Smooth muscle cell (in vitro differentiated cells): ENCODE data around the gene CCDC178. TPM values are rescaled to one million over a fixed set of nuclear protein-coding genes. Genes with fewer than 3 reads are reported as not detected.

Experiments used
- DNase-seq: peaks from one replicate; lab custom pipeline; 2025; ENCODE audit not compliant: unreplicated experiment; lab: John Stamatoyannopoulos, UW
- H2AFZ ChIP-seq: fragments of 200-600 bp; sonication (generic); 2 replicates; pipeline ENCODE4 v1.6.0; 2016; ENCODE audit warnings: antibody characterized with exemption, low read depth, mild to moderate bottlenecking
- H3F3A ChIP-seq: fragments of 200-600 bp; sonication (generic); 2 replicates; pipeline ENCODE4 v1.6.0; 2017; ENCODE audit warnings: antibody characterized with exemption, low read depth
- H3K27ac ChIP-seq: fragments of 200-600 bp; sonication (generic); 2 replicates; pipeline ENCODE4 v1.5.1; 2016; ENCODE audit warnings: low read depth, mild to moderate bottlenecking
- H3K27me3 ChIP-seq: fragments of 200-600 bp; sonication (generic); 2 replicates; pipeline ENCODE4 v1.6.1; 2016; ENCODE audit warnings: low read depth, mild to moderate bottlenecking
- H3K36me3 ChIP-seq: fragments of 200-600 bp; sonication (generic); 2 replicates; pipeline ENCODE4 v1.5.1; 2016; ENCODE audit warnings: low read depth
- H3K4me1 ChIP-seq: fragments of 200-600 bp; sonication (generic); 2 replicates; pipeline ENCODE4 v1.5.1; 2016; ENCODE audit warnings: low read depth
- H3K4me2 ChIP-seq: fragments of 200-600 bp; sonication (generic); 2 replicates; pipeline ENCODE4 v1.6.0; 2016; ENCODE audit warnings: mild to moderate bottlenecking
- H3K4me3 ChIP-seq: fragments of 200-600 bp; sonication (generic); 2 replicates; pipeline ENCODE4 v1.5.1; 2016; ENCODE audit warnings: mild to moderate bottlenecking
- H3K79me2 ChIP-seq: fragments of 200-600 bp; sonication (generic); 2 replicates; pipeline ENCODE4 v1.6.0; 2016; ENCODE audit warnings: low read depth, mild to moderate bottlenecking
- H3K9ac ChIP-seq: fragments of 200-600 bp; sonication (generic); 2 replicates; pipeline ENCODE4 v1.6.0; 2016; ENCODE audit warnings: low read depth
- H3K9me3 ChIP-seq: fragments of 200-600 bp; sonication (generic); replicated peaks from 2 replicates; pipeline ENCODE4 v1.5.1; 2016; ENCODE audit warnings: low read depth
- H4K20me1 ChIP-seq: fragments of 200-600 bp; sonication (generic); 2 replicates; pipeline ENCODE4 v1.6.0; 2016; ENCODE audit warnings: low read depth
- CTCF ChIP-seq: fragments of 200-600 bp; sonication (generic); IDR thresholded peaks from 2 replicates; pipeline ENCODE4 v1.5.1; 2017; ENCODE audit warnings: borderline replicate concordance, mild to moderate bottlenecking, antibody characterized with exemption; ENCODE audit not compliant: insufficient read depth, poor library complexity, severe bottlenecking
- WGBS: methylation state at CpG from one replicate; pipeline ENCODE4 v1.1.7; 2016; ENCODE audit warnings: low lambda C conversion rate; 5-methylcytosine and 5-hydroxymethylcytosine counted together
- polyA plus RNA-seq: library from polyadenylated mRNA; unstranded; fragments of >200 nt; fragmentation: Nextera tagmentation; extraction: Ambion mirVana; gene quantifications from 2 replicates; pipeline ENCODE4 v1.2.1, GENCODE V29; 2016
- total RNA-seq: library from RNA; depleted of rRNA; stranded (reverse); fragments of >200 nt; gene quantifications from 2 replicates; pipeline ENCODE4 v1.2.3, GENCODE V29; 2014

The CCDC178 gene, protein sequence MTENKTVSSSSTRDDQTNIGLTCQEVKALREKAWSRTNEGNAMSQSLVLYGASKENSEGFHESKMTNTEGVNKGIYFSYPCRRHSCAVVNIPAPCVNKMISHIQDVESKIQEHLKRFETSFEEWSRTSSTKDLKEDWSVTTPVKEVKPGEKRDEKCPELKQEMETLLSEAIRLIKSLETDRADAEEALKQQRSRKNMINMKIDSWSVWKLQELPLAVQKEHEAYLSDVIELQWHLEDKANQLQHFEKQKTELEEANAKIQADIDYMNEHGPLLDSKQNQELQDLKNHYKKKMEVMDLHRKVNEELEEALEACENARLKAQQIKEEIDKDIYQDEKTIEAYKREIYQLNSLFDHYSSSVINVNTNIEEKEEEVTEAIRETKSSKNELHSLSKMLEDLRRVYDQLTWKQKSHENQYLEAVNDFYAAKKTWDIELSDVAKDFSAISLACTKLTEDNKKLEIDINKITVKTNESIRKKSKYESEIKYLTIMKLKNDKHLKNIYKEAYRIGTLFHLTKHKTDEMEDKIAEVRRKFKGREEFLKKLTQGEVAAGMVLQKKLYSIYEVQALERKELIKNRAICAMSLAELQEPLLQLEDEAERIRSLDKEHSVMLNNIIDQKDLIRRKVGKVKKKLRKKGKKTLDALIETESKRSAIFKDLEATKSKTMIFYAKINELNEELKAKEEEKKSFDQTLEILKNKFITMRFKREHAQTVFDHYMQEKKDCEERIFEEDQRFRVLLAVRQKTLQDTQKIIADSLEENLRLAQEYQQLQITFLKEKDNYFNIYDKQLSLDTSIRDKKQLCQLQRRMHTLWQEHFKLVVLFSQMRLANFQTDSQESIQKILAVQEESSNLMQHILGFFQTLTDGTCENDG
- not detected in 2 replicates for total RNA-seq
- polyA plus RNA-seq: not detected in 2 replicates

GRCh38 chr18:33440060-33441043 lies at the start of gene CCDC178:
TSS of gene CCDC178 (minus strand) at chr18:33440721. CDS start at chr18:33412088, 28,633 bp downstream.
- Histone ChIP-seq H3K4me3 (peak within 1 kb of the TSS; percentile 74), H3K79me2 (no peaks in the 10 kb centered on the region), H2AFZ (peak within 1 kb of the TSS; percentile 96), H3K36me3 (no peaks in the 10 kb centered on the region), H3K4me1 (no peaks in the 10 kb centered on the region), H3F3A (no peaks in the 10 kb centered on the region), H3K4me2 (peak within 1 kb of the TSS; percentile 89), H3K9me3 (no peaks in the 10 kb centered on the region), H3K27ac (peak within 1 kb of the TSS; percentile 58), H3K9ac (peak within 1 kb of the TSS; percentile 76), H4K20me1 (no peaks in the 10 kb centered on the region), H3K27me3 (peaks cover 5% of the 10 kb centered on the region)
- WGBS: under 1% methylated on average over 39 of the region's 77 CpGs
- TF ChIP-seq CTCF: peak; percentile 54
- DNase-seq: peak; percentile 65

- H3F3A ChIP-seq: no peaks in the 10 kb centered on the region
These were observed 43.4 kb upstream of the CCDC178 start for GRCh38 chr18:33483908-33484307.

GRCh38 chr18:33472509-33472908 lies 32.0 kb upstream of the CCDC178 start:
- Histone ChIP-seq H3K36me3 (no peaks in the 10 kb centered on the region), H3K27ac (no peak overlapping the region), H3K4me1 (peaks cover 6% of the 10 kb centered on the region), H3K79me2 (no peaks in the 10 kb centered on the region), H4K20me1 (no peaks in the 10 kb centered on the region), H2AFZ (peak overlapping the region; percentile 65), H3K27me3 (no peaks in the 10 kb centered on the region), H3K4me3 (no peak overlapping the region), H3F3A (no peaks in the 10 kb centered on the region), H3K9me3 (no peaks in the 10 kb centered on the region), H3K4me2 (peak overlapping the region; percentile 74), H3K9ac (no peak overlapping the region)
- WGBS: 32% methylated on average over 3 of the region's 3 CpGs
- TF ChIP-seq CTCF: no peak
- DNase-seq: no peak

More at GRCh38 chr18:33483908-33484307, 43.4 kb upstream of the CCDC178 start:
- Histone ChIP-seq H3K9ac (no peak overlapping the region), H3K9me3 (no peaks in the 10 kb centered on the region), H3K4me1 (no peaks in the 10 kb centered on the region), H3K4me3 (no peak overlapping the region), H3K27me3 (no peaks in the 10 kb centered on the region), H4K20me1 (no peaks in the 10 kb centered on the region), H2AFZ (no peak overlapping the region), H3K79me2 (no peaks in the 10 kb centered on the region), H3K27ac (no peak overlapping the region), H3K4me2 (no peak overlapping the region), H3K36me3 (no peaks in the 10 kb centered on the region)
- DNase-seq: no peak
- WGBS: 94% methylated on average over 1 of the region's 1 CpG
- no peak for TF ChIP-seq CTCF
